ENCODE data around the gene HOXC13.

Gene HOXC13

DNA sequence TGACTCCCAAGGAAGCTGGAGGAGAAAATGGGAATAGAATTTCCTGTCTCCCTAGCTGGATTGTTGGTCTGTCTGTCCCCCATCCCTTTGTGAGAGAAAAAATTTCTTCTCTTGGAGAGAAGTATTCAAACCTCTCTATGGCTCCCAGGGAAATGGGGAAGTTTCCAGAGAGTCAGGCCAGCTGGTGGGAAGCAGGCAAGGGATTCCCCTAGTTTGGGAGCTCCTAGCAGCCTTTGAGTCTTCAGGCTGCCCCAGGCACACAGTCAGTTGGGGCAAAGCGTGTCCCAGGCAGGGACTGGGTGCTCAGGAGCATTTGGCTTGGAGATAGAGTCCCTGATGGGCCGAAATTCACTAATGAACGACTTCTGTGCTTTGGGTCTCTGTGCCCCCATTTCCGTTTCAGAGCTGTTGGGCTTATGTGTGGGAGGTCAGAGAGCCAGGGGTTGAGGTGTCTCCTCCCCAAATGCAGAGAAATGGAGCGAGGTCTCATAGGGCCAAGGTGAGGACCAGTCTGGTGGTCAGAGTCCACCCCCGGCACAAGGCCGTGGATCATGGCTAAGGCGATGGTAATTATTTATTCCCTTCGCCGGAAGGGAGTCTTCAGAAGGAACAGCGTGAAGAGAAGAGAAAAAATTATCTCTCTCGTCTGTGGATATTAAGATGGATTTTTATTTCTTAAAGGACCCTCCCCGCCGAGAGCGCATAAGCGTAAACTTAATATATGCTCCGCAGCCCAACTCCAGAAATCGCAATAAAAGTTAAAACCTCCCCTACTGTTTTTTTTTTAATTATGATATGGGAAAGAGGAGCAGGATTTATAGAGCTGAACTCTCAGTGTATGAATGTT is 54.8 kb downstream of the HOXC13 start (continued):
- TF ChIP-seq, protein P1, sequence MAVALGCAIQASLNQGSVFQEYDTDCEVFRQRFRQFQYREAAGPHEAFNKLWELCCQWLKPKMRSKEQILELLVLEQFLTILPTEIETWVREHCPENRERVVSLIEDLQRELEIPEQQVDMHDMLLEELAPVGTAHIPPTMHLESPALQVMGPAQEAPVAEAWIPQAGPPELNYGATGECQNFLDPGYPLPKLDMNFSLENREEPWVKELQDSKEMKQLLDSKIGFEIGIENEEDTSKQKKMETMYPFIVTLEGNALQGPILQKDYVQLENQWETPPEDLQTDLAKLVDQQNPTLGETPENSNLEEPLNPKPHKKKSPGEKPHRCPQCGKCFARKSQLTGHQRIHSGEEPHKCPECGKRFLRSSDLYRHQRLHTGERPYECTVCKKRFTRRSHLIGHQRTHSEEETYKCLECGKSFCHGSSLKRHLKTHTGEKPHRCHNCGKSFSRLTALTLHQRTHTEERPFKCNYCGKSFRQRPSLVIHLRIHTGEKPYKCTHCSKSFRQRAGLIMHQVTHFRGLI (tag by site-specific recombination; IDR thresholded peaks at IDR 0.05) = 0 out of 2 replicates have a peak, but pooled peaks have one; percentile 9
- TF ChIP-seq ZNF843 (tag by site-specific recombination; IDR thresholded peaks at IDR 0.05) (no peak), ZNF184 (tag by site-specific recombination; IDR thresholded peaks at IDR 0.05) (no peak)

DNA sequence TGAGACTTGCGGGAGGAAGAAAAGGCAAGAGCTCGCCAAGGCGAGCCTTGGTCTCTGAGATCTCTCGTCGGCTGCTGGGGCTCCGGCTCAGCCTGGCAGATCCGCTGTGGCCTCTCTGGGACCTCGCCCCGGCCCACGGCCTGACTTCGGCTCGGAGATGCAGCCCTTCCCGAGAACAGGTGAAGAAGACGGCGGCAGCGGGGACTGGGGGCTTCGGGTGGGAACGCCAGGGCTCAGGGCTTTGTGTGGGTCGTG is 55.3 kb downstream of the HOXC13 start:
- TF ChIP-seq BCL11A (tag by site-specific recombination; IDR thresholded peaks at IDR 0.05; ENCODE audit: low read depth) (no peak), ZBTB21 (tag by site-specific recombination; IDR thresholded peaks at IDR 0.05) (no peak), ZNF529 (tag by site-specific recombination; IDR thresholded peaks at IDR 0.05; ENCODE audit: insufficient replicate concordance) (no peak), ZNF776 (tag by site-specific recombination; IDR thresholded peaks at IDR 0.05; ENCODE audit: borderline replicate concordance) (no peak)
- TF ChIP-seq, protein P2, sequence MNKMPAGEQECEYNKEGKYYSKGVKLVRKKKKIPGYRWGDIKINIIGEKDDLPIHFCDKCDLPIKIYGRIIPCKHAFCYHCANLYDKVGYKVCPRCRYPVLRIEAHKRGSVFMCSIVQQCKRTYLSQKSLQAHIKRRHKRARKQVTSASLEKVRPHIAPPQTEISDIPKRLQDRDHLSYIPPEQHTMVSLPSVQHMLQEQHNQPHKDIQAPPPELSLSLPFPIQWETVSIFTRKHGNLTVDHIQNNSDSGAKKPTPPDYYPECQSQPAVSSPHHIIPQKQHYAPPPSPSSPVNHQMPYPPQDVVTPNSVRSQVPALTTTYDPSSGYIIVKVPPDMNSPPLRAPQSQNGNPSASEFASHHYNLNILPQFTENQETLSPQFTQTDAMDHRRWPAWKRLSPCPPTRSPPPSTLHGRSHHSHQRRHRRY (tag by site-specific recombination; IDR thresholded peaks at IDR 0.05) = no peak
- ChIA-PET POLR2A (interaction anchor here (0.6 kb wide), 1 partner anchor 24 kb away, joined by 5 read pairs; no protein-coding TSS in a partner anchor), CTCF (interaction anchor here (1.7 kb wide), 1 partner anchor 9 kb away, joined by 10 read pairs; the partner anchor contains the start of gene HOXC10)
- no peak overlapping the region; the same call in 1 of the 2 replicates for H3K27ac ChIP-seq (ENCODE audit: extremely low read depth, low read depth, low read length)
- no peaks in the 10 kb centered on the region for H3K36me3 ChIP-seq (ENCODE audit: control insufficient read depth in 2 of 2, insufficient read depth in 1 of 2, low read length in 2 of 2)
- H3K4me3 ChIP-seq (ENCODE audit: low read depth, low read length) = no peak overlapping the region
- H3K9me3 ChIP-seq (ENCODE audit: control insufficient read depth, insufficient read depth, low read depth, low read length) = no peaks in the 10 kb centered on the region
- H3K4me1 ChIP-seq (ENCODE audit: control insufficient read depth, insufficient read depth, low read length) = peaks cover 43% of the 10 kb centered on the region

DNA sequence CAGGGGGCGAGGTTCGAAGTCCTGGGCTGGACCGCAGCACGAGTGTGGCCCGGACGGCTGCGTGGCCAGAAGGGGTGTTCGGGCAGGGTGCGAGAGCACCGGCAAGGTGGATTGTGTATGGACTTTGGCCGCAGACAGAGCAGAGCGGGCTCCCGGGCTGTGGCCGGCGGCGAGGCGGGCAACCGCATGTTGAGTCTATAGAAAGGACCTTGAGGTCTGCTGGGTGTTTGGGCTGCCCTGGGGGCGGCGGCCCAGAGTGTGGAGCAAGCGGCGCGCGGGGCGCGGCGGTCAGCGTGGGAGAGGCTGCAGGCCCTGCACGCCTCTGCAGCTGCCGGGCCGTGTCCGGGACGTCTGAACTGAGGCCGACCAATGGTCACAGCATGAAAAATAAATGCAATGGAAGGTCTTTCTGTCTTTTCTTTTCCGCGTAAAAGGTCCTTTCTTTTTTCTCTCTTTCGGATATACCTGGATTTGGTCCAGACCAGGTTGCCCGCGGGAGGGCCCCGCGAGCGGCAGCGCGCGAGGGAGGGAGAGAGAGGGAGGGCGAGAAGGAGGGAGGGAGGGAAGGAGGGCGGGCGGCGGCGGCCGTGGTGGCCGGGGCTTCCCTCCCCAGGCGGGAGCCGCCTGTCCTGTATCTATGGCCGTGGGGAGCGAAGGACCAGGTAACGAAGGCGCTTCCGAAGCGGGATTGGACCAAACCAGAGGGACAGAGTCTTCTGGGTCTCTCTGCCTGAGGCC is 55.8 kb downstream of the HOXC13 start:
- Histone ChIP-seq H3K4me1 (ENCODE audit: control insufficient read depth, insufficient read depth, low read length) (peaks cover 44% of the 10 kb centered on the region), H3K36me3 (ENCODE audit: control insufficient read depth in 2 of 2, insufficient read depth in 1 of 2, low read length in 2 of 2) (no peaks in the 10 kb centered on the region), H3K9me3 (ENCODE audit: control insufficient read depth, insufficient read depth, low read depth, low read length) (no peaks in the 10 kb centered on the region), H3K27ac (ENCODE audit: extremely low read depth, low read depth, low read length) (peak overlapping the region; percentile 98), H3K4me3 (ENCODE audit: low read depth, low read length) (peak overlapping the region; percentile 61)
- CTCF ChIA-PET = interaction anchor here (0.9 to 1.0 kb wide), 3 partner anchors 218 to 374 kb away, joined by 4 to 5 read pairs (median 4); no protein-coding TSS in a partner anchor
- POLR2A ChIA-PET = interaction anchor here (0.6 to 2.2 kb wide), 12 partner anchors 9 to 237 kb away, joined by 3 to 14 read pairs (median 4); partner anchors contain the start of genes HOXC10 and HOXC13
- TF ChIP-seq SP3 (tag by site-specific recombination; IDR thresholded peaks at IDR 0.05) (peak; percentile 30; the same call in 1 of the 2 replicates), BCL11A (tag by site-specific recombination; IDR thresholded peaks at IDR 0.05; ENCODE audit: low read depth) (peak; percentile 11; the same call in 1 of the 2 replicates), ZSCAN30 (tag by site-specific recombination; IDR thresholded peaks at IDR 0.05) (0 out of 2 replicates have a peak, but pooled peaks have one; percentile 19), KLF8 (tag by site-specific recombination; IDR thresholded peaks at IDR 0.05) (peak; percentile 60; the same call in 1 of the 2 replicates), ZFHX2 (tag by site-specific recombination; conservative IDR thresholded peaks at IDR 0.05) (peak; percentile 77), ZNF701 (tag by site-specific recombination; IDR thresholded peaks at IDR 0.05) (no peak), KLF1 (tag by site-specific recombination; IDR thresholded peaks at IDR 0.05) (0 out of 2 replicates have a peak, but pooled peaks have one; percentile 32), WT1 (tag by site-specific recombination; IDR thresholded peaks at IDR 0.05) (peak; percentile 85), SP2 (tag by site-specific recombination; IDR thresholded peaks at IDR 0.05) (peak; percentile 57), ZNF335 (tag by site-specific recombination; conservative IDR thresholded peaks at IDR 0.05) (peak; percentile 71), ZNF221 (tag by site-specific recombination; IDR thresholded peaks at IDR 0.05; ENCODE audit: borderline replicate concordance) (no peak)
- TF ChIP-seq, protein P3, sequence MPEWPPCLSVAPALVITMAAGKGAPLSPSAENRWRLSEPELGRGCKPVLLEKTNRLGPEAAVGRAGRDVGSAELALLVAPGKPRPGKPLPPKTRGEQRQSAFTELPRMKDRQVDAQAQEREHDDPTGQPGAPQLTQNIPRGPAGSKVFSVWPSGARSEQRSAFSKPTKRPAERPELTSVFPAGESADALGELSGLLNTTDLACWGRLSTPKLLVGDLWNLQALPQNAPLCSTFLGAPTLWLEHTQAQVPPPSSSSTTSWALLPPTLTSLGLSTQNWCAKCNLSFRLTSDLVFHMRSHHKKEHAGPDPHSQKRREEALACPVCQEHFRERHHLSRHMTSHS (tag by site-specific recombination; IDR thresholded peaks at IDR 0.05) = no peak
- TF ChIP-seq, protein P4, sequence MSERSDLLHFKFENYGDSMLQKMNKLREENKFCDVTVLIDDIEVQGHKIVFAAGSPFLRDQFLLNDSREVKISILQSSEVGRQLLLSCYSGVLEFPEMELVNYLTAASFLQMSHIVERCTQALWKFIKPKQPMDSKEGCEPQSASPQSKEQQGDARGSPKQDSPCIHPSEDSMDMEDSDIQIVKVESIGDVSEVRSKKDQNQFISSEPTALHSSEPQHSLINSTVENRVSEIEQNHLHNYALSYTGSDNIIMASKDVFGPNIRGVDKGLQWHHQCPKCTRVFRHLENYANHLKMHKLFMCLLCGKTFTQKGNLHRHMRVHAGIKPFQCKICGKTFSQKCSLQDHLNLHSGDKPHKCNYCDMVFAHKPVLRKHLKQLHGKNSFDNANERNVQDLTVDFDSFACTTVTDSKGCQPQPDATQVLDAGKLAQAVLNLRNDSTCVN (tag by site-specific recombination; optimal IDR thresholded peaks at IDR 0.05) = peak; percentile 53
- TF ChIP-seq, protein P5, sequence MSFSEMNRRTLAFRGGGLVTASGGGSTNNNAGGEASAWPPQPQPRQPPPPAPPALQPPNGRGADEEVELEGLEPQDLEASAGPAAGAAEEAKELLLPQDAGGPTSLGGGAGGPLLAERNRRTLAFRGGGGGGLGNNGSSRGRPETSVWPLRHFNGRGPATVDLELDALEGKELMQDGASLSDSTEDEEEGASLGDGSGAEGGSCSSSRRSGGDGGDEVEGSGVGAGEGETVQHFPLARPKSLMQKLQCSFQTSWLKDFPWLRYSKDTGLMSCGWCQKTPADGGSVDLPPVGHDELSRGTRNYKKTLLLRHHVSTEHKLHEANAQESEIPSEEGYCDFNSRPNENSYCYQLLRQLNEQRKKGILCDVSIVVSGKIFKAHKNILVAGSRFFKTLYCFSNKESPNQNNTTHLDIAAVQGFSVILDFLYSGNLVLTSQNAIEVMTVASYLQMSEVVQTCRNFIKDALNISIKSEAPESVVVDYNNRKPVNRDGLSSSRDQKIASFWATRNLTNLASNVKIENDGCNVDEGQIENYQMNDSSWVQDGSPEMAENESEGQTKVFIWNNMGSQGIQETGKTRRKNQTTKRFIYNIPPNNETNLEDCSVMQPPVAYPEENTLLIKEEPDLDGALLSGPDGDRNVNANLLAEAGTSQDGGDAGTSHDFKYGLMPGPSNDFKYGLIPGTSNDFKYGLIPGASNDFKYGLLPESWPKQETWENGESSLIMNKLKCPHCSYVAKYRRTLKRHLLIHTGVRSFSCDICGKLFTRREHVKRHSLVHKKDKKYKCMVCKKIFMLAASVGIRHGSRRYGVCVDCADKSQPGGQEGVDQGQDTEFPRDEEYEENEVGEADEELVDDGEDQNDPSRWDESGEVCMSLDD (tag by site-specific recombination; IDR thresholded peaks at IDR 0.05) = 0 out of 2 replicates have a peak, but pooled peaks have one; percentile 14

All from HEK293 (cell line).